Endothelial cell of umbilical vein (primary cell): Measurements from ENCODE around the gene DOLPP1. TPM values are rescaled to one million over a fixed set of nuclear protein-coding genes. Genes with fewer than 3 reads are reported as not detected.

Experiments used
- BruUV-seq: library from RNA; stranded (reverse); fragments of 400-500 nt; replicated peaks from 2 replicates; lab custom pipeline; 2021; lab: Mats Ljungman, UMichigan
- CTCF ChIA-PET: fragments of 300-600, 350-600 bp; sonication (Branson Sonifier 250); formaldehyde crosslinking; loops from one replicate; lab custom pipeline; 2021; ENCODE audit warnings: antibody characterized with exemption, inconsistent platforms; lab: Charles Lee
- POLR2A ChIA-PET: fragments of 300-600, 350-600 bp; sonication (Branson Sonifier 250); formaldehyde crosslinking; loops from one replicate; lab custom pipeline; 2021; ENCODE audit warnings: antibody characterized with exemption, inconsistent platforms; lab: Charles Lee
- DNase-seq: peaks from one replicate; pipeline ENCODE4 v3.0.0-alpha.2; 2011; ENCODE audit warnings: low read depth, low spot score
- FAIRE-seq: peaks from 2 replicates; lab custom pipeline; 2011; peaks lifted over from hg19 to GRCh38; lab: Jason Lieb, UNC
- H2AFZ ChIP-seq: 2 replicates; pipeline ENCODE4 v1.6.0; 2012; ENCODE audit warnings: low read depth, low read length, control low read depth, inconsistent platforms
- H3K27ac ChIP-seq: 2 replicates; pipeline ENCODE4 v1.5.1; 2011; ENCODE audit warnings: low read depth, mild to moderate bottlenecking, control low read depth, low read length, moderate library complexity; ENCODE audit not compliant: insufficient read depth
- H3K27me3 ChIP-seq, 2 experiments: 2 replicates each; pipeline versions ENCODE4 v1.6.0 to v1.6.1; 2011; ENCODE audit warnings: low read length in 2 of 2, mixed read lengths in 1 of 2; ENCODE audit not compliant: control insufficient read depth in 2 of 2, insufficient read depth in 2 of 2
- H3K36me3 ChIP-seq, 2 experiments: 2 replicates in 1 of 2; 3 replicates in 1 of 2; pipeline ENCODE4 v1.5.1; 2011; ENCODE audit warnings: low read length in 2 of 2, mild to moderate bottlenecking in 1 of 2, moderate library complexity in 1 of 2; ENCODE audit not compliant: control insufficient read depth in 2 of 2, insufficient read depth in 2 of 2; ENCODE audit errors: extremely low read depth in 1 of 2
- H3K4me1 ChIP-seq: 3 replicates; pipeline ENCODE4 v1.5.1; 2011; ENCODE audit warnings: mild to moderate bottlenecking, low read length; ENCODE audit not compliant: control insufficient read depth, insufficient read depth; ENCODE audit errors: extremely low read depth
- H3K4me2 ChIP-seq: 2 replicates; pipeline ENCODE4 v1.6.1; 2011; ENCODE audit warnings: low read length, control low read depth, mixed read lengths; ENCODE audit not compliant: insufficient read depth
- H3K4me3 ChIP-seq, 3 experiments: fragments of 200-600 bp in 1 of 3; sonication (generic), shearing (Covaris generic) in 1 of 3; replicated peaks in 1 of 3; 2 replicates each; pipeline ENCODE4 v1.5.1; 2011 to 2016; ENCODE audit warnings: control low read depth in 3 of 3, low read length in 3 of 3, mild to moderate bottlenecking in 2 of 3, inconsistent platforms in 1 of 3, low read depth in 1 of 3, moderate library complexity in 1 of 3; ENCODE audit not compliant: insufficient read depth in 1 of 3
- H3K79me2 ChIP-seq: 2 replicates; pipeline ENCODE4 v1.6.0; 2012; ENCODE audit warnings: low read length, inconsistent platforms; ENCODE audit not compliant: control insufficient read depth, insufficient read depth
- H3K9ac ChIP-seq: replicated peaks from 2 replicates; pipeline ENCODE3; 2011; ENCODE audit warnings: low read length, control low read depth; ENCODE audit not compliant: insufficient read depth; ENCODE audit errors: extremely low read depth
- H3K9me1 ChIP-seq: replicated peaks from 3 replicates; pipeline ENCODE4 v1.6.0; 2011; ENCODE audit warnings: mild to moderate bottlenecking, low read length; ENCODE audit not compliant: control insufficient read depth, insufficient read depth; ENCODE audit errors: extremely low read depth
- H3K9me3 ChIP-seq: replicated peaks from 2 replicates; pipeline ENCODE4 v1.5.1; 2012; ENCODE audit warnings: low read length, inconsistent platforms; ENCODE audit not compliant: control insufficient read depth, insufficient read depth
- H4K20me1 ChIP-seq: replicated peaks from 2 replicates; pipeline ENCODE3; 2011; ENCODE audit warnings: mild to moderate bottlenecking, low read length; ENCODE audit not compliant: control insufficient read depth, insufficient read depth; ENCODE audit errors: extremely low read depth
- CTCF ChIP-seq, 2 donors: IDR thresholded peaks; 1 replicate in 1 of 2; 2 replicates in 1 of 2; pipeline ENCODE4 v1.5.1; 2011; ENCODE audit warnings: low read length in 2 of 2, mild to moderate bottlenecking in 2 of 2, moderate library complexity in 2 of 2, control low read depth in 1 of 2, inconsistent platforms in 1 of 2, low read depth in 1 of 2; ENCODE audit not compliant: insufficient read depth in 1 of 2; ENCODE audit errors: extremely low read depth in 1 of 2
- EZH2 ChIP-seq: IDR thresholded peaks from 2 replicates; pipeline ENCODE4 v1.6.1; 2012; ENCODE audit warnings: borderline replicate concordance, low read depth, mild to moderate bottlenecking, moderate library complexity, low read length, inconsistent platforms; ENCODE audit not compliant: severe bottlenecking
- FOS ChIP-seq: IDR thresholded peaks from 2 replicates; pipeline ENCODE4 v1.6.1; 2011; ENCODE audit warnings: mild to moderate bottlenecking, low read length, moderate library complexity, borderline replicate concordance; ENCODE audit not compliant: insufficient read depth
- GATA2 ChIP-seq: IDR thresholded peaks from 2 replicates; pipeline ENCODE4 v1.7.0; 2011; ENCODE audit warnings: low read depth, mild to moderate bottlenecking, moderate library complexity, mixed read lengths, low read length; ENCODE audit not compliant: insufficient read length, insufficient read depth
- JUN ChIP-seq: IDR thresholded peaks from 2 replicates; pipeline ENCODE4 v1.6.1; 2011; ENCODE audit warnings: borderline replicate concordance, low read depth; ENCODE audit not compliant: insufficient read length, insufficient read depth
- MYC ChIP-seq: IDR thresholded peaks from one replicate; pipeline ENCODE4 v1.6.1; 2011; ENCODE audit warnings: mild to moderate bottlenecking, low read depth, low read length
- POLR2A ChIP-seq: IDR thresholded peaks from 2 replicates; pipeline ENCODE4 v1.6.1; 2012; ENCODE audit warnings: low read depth, mild to moderate bottlenecking, control low read depth, low read length
- POLR2AphosphoS5 ChIP-seq: IDR thresholded peaks from 2 replicates; pipeline ENCODE4 v1.6.1; 2012; ENCODE audit warnings: low read depth, mild to moderate bottlenecking, control low read depth, low read length, moderate library complexity; ENCODE audit not compliant: insufficient read depth
- dilution Hi-C: fragments of 300-500 bp; cut with MboI; formaldehyde crosslinking; loops from one replicate; pipeline ENCODE4 v1.15.0; 2019; ENCODE audit warnings: low sequenced_read_pairs; ENCODE audit not compliant: extremely low pct_ligation_motif_present
- intact Hi-C: fragments of 100-400 bp; cut with micrococcal nuclease; formaldehyde crosslinking; loops from one replicate; pipeline ENCODE4 v1.10.0; 2022
- polyA plus RNA-seq, 4 experiments: library from polyadenylated mRNA; depleted of rRNA in 3 of 4; stranded (reverse) in 3 of 4; unstranded in 1 of 4; fragments of >200 nt; gene quantifications; 2 replicates each; pipeline versions ENCODE4 v1.2.1 to v1.2.3, GENCODE V29; 2011 to 2012; ENCODE audit warnings: missing spikeins in 1 of 4
- total RNA-seq: library from RNA; stranded (reverse); gene quantifications from 2 replicates; pipeline ENCODE4 v1.2.3, GENCODE V29; 2021

The DOLPP1 gene
- total and polyA plus RNA-seq, 2 donors (not counting 3 experiments of a cell fraction or from before 2014, with no cell fraction given), result 17.7 to 28.3 TPM

- ChIA-PET POLR2A (no interaction called here), CTCF (no interaction called here)
- peaks cover 0 to 1% of the 10 kb centered on the region in 2 experiments for H3K36me3 ChIP-seq
- DNase-seq, result no peak
- FAIRE-seq, result no peak
- no peaks in the 10 kb centered on the region for H3K9me1 ChIP-seq
- H3K4me3 ChIP-seq, result no peak overlapping the region
- dilution Hi-C loops, result no loop called here
- no peaks in the 10 kb centered on the region for H3K79me2 ChIP-seq
- no peaks in the 10 kb centered on the region for H3K27me3 ChIP-seq
- intact Hi-C loops, result no loop called here
- no peak for TF ChIP-seq POLR2AphosphoS5
- no peak for TF ChIP-seq CTCF (IDR thresholded peaks at IDR 0.05; ENCODE audit: extremely low read depth in 1 of 2, insufficient read depth in 1 of 2, low read depth in 1 of 2, low read length in 2 of 2)
- TF ChIP-seq EZH2, result no peak
- no peak for TF ChIP-seq POLR2A
- TF ChIP-seq FOS, result no peak
- no peak for TF ChIP-seq GATA2
- TF ChIP-seq JUN, result no peak
- TF ChIP-seq MYC, result no peak
- H3K9ac ChIP-seq, result no peak overlapping the region
- no peak overlapping the region for H3K4me2 ChIP-seq
- no peaks in the 10 kb centered on the region for H3K9me3 ChIP-seq
- no peak overlapping the region for H3K27ac ChIP-seq
- H3K4me1 ChIP-seq, result no peaks in the 10 kb centered on the region
- BruUV-seq, result no TSS peak
- H4K20me1 ChIP-seq, result no peaks in the 10 kb centered on the region
- H2AFZ ChIP-seq, result no peak overlapping the region
Measured at GRCh38 chr9:129102095-129102525, 21.2 kb downstream of the DOLPP1 start.
